Activated T-helper 1 cell treated with Interleukin-2 at 50 U/mL for 16 hours (primary cell): ENCODE measurements around the gene GRIFIN.

ENCODE experiments used
- DNase-seq: peaks from one replicate; pipeline ENCODE4 v3.0.0-alpha.2; 2020; ENCODE audit warnings: low read depth

The GRIFIN gene

DNA sequence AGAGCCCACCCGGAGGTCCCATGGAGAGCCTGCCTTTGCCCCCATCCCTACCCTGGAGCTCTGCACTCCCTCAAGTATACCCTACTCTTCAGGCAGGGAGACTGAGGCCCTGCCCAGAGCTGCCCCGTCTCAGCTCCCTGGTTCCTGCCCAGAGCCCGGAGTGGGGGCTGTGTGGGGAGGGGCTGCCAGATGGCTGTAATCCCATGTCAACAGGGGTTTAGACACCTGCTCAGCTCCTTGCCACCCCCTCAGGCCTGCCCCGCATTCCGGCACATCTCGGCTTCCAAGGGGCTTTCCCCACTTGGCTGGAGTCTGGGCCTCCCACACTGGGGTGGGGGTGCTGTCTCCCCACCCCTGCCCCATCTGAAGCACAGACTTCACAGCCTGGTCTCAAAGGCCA lies 22.5 kb upstream of the GRIFIN start:
- DNase-seq = no peak

DNA sequence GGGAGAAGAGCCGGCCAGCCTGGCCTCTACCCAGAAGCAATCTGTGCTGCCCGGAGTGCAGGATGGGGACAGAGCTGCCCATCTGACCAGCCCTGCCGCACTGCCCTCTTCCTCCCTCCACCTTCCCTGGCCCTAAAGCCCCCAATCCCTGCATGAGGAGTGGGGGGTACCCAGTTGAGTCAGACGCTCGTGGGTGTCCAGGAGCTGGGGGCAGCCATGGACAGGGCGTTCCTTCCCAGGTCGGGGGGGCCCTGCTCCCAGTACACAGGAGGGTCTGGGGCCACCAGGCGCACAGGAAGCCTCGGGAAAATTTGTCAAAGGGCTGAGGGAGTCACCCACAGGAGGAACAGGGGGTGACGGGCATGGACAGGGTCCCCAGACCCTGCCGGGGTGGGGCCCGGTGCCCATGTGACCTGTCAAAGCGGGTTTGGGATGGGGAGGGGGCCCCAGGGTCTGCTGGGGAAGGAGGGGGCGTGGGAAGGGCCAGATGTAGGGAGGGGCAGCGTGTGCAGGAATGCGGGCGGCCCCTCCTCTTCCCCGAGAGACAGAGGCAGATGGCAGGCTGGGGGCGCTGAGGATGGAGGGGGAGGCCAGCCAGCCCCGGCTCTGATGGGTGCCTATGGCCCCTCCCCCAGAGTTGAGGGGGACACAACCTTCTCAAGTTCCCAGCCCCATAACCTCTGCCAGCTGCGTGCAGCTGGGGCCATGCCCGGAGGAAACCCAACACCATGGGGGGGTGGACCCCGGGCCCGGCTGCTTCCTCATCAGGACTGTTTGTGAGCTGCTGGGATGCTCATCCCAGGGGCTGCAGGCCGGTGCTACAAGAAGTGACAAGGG lies 21.5 kb upstream of the GRIFIN start:
- no peak for DNase-seq

GRCh38 chr7:2497065-2497464 lies 20.9 kb upstream of the GRIFIN start:
- DNase-seq = no peak

DNA sequence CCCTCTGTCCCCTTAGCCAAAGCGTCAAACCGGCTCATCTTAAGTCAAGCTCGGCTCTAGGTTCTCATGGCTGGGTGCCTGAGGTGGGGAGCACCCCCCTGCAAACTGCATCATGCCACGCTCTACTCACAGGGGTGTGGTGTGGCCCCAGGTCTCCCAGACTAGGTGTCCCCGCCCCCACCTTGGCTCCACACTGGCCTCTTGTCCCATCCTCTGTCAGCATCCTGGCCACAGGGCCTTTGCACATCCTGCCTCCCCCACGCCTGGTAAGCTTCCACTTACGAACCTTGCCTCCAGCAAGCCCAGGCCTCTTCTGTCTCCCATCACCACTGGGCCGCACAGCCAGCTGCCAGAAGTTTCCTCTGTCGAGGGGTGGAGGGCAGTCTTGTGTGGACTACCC lies 20.2 kb upstream of the GRIFIN start:
- DNase-seq = no peak

GRCh38 chr7:2495418-2496299 lies 19.5 kb upstream of the GRIFIN start:
- no peak for DNase-seq

DNA sequence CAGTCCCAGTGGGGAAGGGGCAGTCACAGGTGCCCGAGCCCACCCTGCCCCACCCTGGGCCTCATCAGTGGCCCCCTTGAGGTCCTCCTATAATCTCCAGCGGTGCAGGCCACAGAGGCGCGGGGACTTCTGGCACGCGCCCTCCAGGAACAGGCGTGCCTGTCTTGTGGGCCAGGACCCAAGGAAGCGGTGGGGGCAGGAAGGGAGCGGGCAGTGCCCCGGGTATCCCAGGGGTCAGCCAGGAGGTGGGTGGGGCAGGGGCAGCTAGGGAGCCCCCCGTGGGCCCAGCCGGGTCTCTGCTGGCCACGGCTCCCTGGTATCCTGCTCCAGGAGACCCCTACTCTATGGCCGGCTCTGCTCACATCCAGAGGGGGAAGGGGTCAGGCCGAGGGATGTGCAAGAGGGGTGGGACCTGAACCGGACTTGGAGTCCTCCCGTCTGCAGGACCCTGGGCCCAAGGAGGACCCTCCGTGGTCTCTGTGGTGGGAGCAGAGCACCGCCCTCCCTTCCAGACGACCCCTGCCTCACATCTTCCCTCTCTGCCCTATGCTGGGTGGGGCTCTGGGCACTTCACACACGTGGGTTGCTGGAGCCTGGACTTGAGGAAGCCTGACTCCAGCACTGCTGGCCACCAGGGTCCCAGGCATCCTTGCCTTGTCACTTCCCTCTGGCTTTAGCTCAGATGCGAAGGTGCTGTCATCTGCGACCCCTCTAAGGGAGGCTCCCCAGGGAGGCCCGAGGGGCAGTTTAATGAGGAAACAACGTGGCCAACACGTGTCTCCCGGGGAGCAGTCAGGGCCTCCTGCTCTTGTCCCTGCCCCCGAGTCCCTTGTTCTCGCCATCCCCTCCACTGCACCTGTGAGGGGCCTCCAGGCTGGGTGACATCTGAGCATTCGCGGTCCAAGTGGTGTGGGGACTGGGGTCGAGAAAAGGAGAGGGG lies 18.3 kb upstream of the GRIFIN start:
- no peak for DNase-seq

DNA sequence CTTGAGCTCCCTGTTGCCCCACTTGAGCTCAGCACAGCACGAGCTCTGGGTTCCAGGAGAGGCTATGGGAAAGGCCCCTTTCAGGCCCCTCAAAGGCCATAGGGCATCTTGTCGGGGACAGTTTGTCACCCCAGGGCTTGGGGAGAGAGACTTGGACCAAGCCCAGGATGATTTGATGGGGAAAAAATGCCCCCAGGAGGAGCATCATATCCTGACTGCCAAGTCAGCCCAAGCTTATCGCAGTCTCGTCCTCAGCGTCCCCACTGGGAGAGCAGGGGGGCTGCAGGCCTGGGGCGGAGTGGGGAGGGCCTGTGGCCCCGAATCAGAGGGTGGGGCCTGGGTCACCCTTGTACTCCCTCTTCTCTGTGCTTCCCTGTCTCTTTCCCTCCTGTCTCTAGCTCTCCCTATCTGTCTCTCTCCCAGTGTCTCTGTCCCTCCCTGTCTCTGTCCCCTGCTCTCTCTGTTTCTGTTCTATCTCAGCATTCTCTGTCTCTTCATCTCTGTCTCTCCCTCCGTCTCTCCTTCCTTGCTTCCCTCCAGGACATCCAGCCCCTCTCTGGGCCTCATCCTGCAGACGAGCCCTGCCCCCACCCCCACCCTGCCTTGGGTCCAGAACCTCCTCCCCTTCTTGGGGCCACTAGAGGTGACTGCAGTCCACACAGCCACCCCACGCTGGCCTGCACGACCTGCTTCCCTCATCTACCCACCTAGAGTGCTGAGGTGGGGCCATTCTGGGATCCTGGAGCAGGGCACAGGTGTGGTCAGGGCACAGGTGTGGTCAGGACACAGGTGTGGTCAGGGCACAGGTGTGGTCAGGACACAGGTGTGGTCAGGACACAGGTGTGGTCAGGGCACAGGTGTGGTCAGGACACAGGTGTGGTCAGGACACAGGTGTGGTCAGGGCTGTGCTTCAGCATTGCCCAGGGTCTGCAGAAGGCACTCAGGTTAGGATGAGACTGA lies 17.3 kb upstream of the GRIFIN start:
- no peak for DNase-seq

GRCh38 chr7:2492038-2492437 lies 15.8 kb upstream of the GRIFIN start:
- DNase-seq = no peak

DNA sequence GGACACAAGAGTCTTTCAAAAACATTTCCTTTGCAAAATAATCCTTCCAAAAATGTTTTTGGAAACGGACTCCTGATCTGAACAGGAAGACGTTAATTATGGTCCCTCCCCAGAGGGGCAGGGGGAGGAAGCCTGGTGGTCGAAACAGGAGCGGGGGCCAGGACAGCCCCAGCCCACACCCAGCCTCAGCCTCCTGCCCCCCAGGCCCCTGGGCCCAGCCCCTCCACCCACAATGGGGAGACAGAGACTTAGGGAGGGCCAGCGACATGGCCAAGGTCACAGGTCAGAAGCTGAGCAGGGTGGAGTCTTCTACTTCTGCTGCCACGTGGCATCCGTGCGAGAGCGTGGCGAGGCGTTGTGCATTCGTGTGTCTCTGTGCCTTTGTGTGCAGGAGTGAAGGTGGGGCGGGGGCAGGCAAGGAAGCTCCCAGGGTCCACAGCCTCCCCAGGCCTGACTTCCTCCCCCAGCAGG lies 14.0 kb upstream of the GRIFIN start:
- DNase-seq = no peak

DNA sequence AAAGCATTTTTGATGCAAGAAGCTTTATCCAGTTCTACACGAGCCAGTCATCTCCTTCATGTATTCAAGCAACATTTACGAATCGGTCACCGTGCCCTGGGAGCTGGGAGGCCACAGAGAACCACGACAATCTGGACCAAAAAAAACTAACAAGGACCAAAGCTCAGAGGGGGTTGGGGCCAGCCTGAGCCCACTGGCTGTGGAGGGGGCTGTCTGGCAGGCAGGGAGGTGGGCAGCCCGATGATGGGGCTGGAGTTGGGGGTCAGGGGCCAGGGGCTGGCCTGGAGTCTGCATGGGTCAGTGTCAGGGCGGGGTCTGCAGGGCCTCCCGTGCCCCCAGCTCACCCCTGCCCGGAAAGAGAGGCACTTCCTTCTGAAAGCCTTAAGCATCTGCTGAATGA lies 12.5 kb upstream of the GRIFIN start:
- DNase-seq = no peak

DNA sequence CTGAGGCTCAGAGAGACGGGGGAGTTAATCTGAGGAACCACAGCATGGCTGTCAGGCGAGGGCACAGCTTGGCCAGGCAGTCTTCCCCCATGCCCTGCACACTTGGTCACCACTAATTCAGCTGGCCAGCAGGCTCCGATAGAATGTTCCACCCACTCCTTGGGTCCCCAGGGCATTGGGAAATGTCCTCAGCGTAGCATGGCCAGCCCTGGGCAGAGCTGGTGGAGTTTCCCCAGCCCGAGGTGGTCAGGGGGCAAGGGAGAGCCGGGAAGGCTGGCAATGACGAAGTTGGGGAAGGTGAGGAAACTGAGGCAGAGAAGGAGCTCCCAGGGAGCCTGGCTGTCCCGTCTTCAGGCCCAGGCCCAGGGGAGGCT lies 12.1 kb upstream of the GRIFIN start:
- DNase-seq = no peak

DNA sequence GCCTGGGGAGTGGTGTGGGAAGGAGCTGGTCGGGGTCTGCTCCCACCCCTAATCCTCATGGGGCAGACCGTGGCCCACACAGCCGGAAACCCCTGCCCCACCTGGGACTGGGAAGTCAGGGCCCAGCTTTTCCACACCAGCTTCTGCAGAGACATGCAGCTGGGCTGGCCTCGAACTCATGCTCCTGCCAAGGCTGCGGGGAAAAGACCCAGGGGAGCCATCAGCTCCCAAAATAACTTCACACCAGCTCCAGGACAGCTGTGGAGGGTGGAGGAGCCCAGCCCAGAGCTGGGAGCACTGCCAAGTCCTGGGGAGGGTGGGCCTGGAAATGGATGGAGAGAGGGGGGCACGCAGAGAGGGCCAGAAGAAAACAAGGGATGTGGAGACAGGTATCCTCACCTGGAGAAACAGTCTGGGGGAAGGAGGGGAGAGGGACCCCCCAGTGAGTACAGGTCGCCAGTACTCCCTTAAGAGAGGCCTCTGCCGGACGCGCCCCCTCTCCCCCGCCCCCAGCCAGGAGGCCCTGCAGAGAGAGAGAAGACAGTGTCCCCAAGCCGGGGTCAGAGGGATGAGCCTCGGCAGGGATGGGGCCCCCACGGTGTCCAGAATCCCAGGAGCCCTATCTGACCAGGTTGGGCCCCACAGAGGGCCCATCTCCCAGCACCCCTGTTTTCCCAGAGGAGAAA lies 11.5 kb upstream of the GRIFIN start:
- no peak for DNase-seq

DNA sequence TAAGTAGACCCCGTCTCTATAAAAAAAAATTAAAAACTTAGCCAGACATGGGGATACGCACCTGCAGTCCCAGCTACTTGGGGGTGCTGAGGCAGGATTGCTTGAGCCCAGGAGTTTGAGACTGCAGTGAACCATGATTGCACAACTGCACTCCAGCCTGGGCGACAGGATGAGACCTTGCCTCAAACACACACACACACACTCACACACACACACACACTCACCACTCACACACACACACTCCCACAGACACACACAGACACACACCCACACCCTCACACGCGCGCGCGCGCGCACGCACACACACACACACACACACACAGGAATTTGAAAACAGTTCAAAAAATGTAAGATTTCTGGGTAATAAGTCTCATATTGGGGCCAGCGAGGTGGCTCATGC lies 8.7 kb upstream of the GRIFIN start:
- no peak for DNase-seq

DNA sequence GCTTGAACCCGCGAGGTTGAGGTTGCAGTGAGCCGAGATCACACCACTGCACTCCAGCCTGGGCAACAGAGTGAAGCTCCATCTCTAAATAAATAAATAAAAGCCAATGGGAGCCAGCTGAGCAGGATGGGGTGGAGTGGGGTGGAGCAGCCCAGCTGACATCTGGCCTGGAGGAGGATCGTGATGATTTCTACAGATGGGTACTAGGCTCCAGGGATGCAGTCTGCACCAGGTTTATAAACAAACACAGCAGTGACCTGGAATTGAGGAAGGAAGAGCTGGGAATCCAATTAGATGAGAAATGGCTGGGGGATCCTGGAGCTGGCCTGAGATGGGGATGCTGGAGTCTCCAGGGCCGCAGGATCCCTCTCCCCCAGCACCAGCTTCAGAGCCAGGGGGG lies 7.3 kb upstream of the GRIFIN start:
- DNase-seq = no peak

DNA sequence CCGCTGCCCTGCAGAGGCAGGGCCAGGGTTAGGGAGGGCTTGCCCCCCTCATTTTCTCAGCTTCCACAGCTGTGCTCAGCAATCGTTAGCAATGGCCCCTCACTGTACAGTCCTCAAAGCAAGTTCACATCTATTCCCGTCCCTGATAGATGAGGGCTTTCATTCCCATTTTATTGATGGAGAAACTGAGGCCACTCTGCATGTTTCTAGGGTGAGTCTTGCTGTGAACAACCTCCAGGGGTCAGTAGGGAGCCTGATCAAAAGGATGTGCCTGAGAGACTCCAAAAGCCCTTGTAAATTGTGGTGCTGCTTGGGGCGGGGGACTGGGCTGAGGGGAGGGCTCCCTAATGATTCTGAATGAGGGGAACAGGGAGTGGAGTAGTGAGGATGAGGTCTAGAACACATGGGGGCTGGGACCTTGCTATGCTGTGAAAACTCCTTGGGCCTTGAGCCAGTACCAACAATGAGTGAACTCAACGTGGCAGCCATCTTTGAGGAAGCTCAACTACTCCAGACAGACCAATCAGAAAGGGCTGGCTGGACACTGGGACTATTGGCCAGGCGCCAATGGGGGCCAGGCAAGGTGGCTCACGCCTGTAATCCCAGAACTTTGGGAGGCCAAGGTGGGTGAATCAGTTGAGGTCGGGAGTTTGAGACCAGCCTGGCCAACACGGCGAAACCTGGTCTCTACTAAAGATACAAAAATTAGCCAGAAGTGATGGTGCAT lies 6.7 kb upstream of the GRIFIN start:
- no peak for DNase-seq

DNA sequence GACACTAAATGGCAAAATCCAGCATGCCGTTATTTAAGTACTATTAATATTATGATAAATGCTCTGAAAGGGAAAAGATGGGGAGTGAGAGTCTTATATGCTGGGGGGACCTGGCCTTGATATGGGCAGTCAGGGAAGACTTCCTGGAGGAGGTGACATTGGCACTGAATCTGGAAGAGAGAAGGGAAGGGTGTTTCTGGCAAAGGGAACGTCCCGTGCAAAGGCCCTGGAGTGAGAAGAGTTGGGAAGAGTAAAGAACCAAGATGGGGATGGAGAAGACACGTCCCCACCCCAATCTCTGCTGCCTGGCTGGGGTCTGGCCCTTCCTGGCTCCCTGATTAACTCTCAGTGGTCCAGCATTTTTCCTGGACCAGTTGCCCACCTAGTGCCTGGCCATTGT lies 5.0 kb upstream of the GRIFIN start:
- no peak for DNase-seq

- no peak for DNase-seq
These were observed 3.8 kb upstream of the GRIFIN start for GRCh38 chr7:2480070-2480408.

- DNase-seq = no peak
These were observed 3.3 kb upstream of the GRIFIN start for GRCh38 chr7:2479276-2480069.

DNA sequence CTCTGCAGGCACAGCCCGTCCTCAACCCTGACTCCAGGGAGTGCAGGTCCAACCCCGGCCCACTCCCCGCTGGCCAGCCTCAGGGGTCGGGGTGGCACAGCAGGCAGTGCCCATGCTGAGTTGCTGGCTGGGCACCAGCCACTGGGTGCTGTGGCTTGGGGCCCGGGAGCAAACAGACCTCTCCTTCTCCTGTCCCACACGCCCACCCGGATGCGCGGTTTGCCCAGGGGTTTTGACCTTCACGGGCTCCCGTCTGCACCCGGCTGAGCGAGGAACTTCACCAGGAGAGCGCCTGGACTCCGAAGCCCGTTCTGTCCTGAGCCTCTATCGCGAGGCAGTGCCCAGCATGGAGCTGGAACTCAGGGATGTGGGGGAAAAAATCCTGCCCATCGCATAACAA lies 2.6 kb upstream of the GRIFIN start:
- no peak for DNase-seq
